Measurements from ENCODE around the gene UBE2C.

GRCh38 chr20:45817376-45818194 is 5.1 kb downstream of the UBE2C start:
- no peak for TF ChIP-seq CTCF (IDR thresholded peaks at IDR 0.05)
- no peak for TF ChIP-seq EZH2 (IDR thresholded peaks at IDR 0.05; ENCODE audit: borderline replicate concordance, insufficient read depth, low read depth, low read length, poor library complexity, severe bottlenecking)
